IPS-NIHi7 (cell line): ENCODE results near the gene TRIM31.

Experiments
- DNase-seq: peaks from one replicate; pipeline ENCODE4 v3.0.0; 2012; ENCODE audit warnings: mixed read lengths; ENCODE audit errors: extremely low spot score

Gene TRIM31, protein sequence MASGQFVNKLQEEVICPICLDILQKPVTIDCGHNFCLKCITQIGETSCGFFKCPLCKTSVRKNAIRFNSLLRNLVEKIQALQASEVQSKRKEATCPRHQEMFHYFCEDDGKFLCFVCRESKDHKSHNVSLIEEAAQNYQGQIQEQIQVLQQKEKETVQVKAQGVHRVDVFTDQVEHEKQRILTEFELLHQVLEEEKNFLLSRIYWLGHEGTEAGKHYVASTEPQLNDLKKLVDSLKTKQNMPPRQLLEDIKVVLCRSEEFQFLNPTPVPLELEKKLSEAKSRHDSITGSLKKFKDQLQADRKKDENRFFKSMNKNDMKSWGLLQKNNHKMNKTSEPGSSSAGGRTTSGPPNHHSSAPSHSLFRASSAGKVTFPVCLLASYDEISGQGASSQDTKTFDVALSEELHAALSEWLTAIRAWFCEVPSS

GRCh38 chr6:30113003-30113759, at the start of gene TRIM31:
TSS of gene TRIM31 (minus strand) at chr6:30113090. CDS start at chr6:30112805, 285 bp downstream.
- DNase-seq: no peak

GRCh38 chr6:30162265-30163089, 49.6 kb upstream of the TRIM31 start:
- DNase-seq: no peak

GRCh38 chr6:30160785-30161531, 48.1 kb upstream of the TRIM31 start, which contains the start of gene TRIM10:
TSS of gene TRIM10 (minus strand) at chr6:30161211. CDS start at chr6:30160858, 353 bp downstream.
- DNase-seq: no peak

DNA sequence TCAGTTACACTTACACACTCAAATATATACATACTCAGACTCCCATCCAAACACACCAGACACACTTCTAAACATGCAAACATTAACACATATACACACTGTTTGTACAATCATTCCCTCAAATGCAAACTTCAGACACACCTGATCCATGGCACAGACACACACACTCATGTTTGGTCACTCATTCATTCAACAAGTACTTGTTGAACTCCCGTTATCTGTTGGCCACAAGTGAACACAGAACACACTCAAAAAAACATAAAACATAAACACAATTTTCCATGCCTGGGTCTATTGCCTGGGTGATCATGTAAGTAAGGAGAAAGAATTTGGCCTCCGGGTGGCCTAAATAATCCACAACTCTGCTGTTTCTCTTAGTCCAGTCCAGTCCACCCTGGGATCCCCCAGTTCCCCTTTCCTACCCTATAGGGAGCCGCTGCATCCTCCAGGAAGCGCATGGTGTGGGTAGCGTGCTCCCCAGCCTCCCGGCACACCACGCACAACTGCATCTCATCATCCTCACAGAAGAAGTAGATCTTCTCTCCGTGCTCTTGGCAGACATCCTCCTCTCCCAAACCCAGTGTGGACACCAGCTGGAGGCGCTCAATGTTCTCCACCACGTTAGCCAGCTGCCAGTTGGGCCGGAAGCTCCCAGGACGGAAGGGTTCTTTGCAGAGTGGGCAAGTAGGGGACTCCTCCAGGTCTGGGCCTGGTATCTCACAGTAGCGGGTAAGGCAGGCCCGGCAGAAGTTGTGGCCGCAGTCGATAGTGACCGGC, 47.3 kb upstream of the TRIM31 start:
- no peak for DNase-seq

- DNase-seq: no peak
These were observed 45.7 kb upstream of the TRIM31 start for GRCh38 chr6:30158475-30159040.

GRCh38 chr6:30157999-30158398, 45.1 kb upstream of the TRIM31 start:
- DNase-seq: no peak

- DNase-seq: no peak
These were observed 44.7 kb upstream of the TRIM31 start for GRCh38 chr6:30157581-30157980.

GRCh38 chr6:30156774-30157173, 43.9 kb upstream of the TRIM31 start:
- no peak for DNase-seq

DNA sequence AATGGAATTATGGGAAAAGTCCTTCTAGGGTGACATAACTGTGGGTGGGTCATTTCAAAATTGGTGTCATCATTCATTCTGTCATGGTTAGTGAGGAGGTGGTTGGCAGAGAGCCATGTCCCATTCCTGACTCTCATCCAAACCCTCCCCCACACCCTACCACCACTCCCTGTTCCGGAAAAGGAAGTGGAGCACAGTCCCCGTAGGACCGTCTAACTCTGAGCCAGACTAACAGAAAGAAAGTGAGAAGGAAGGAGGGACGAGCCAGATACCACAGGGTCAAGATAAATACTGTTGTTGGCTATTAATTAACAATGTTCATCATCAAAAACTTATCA, 43.3 kb upstream of the TRIM31 start:
- DNase-seq: no peak

DNA sequence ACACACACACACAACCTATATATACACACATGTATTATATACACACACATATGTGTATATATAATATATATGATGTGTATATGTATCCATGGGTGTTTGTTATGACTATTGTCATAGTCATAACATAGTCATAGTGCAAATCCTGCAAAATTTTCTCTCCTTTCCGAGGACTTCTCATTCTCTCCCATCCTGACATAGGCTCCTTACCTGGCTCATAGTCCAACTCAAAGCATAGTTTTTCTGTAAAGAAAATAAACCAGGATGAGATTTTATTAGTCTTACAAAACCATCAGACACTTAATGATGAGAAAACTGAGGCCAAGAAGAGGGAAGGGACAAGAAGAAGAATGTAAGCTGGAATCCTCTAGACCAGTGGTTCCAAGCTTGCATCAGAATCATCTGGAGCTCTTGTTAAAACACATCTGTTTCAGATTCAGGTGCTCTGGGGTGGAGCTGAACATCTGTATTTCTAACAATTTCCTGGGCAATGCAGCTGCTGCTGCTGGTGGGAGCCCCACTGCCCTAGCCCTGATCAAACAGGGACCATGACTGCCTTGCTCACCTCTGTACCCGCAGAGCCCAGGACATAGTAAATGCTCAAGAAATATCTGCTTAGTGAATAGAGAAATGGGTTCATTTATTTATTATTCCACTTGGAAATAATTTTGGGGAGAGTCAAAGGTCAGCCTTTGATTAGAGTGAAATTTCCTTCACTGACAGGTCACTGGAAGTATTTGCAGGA, 42.8 kb upstream of the TRIM31 start:
- no peak for DNase-seq

DNA sequence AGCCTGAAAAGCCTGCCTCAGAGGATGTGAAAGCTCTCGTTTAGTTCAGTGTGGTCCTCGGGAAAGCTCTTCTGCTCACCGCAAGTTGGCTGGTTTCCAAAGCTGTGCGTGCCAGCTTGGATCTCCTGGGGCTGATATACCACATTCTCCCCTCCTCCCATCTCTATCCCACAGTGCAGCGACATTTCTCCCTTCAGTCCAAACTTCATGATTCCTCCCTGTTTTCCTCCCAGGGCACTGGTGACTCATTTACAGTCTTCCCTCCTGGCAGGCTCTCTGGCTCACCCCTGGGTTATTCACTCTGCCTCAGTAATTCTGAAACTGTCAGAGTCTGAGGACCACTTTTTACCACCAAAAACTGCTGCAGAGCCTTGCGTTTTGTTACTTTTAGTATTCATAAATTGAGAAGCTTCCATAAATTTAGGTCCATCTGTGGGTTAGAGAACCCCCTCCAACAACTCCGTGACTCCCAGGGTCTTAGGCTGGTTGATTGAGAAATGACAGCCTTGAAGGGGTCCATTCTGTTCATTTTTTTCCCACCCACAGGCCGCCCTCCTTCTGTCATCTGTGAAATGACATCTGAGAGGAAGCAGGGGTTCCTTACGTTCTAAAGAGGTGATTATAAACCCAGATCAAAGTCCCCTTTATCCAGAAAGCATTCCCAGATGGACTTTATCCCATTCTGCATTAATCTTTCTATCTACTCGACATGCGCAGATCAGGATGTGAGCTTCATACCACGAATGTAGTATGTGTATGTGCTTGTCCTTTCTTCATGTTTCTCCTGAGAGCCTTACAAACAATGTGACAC, 42.0 kb upstream of the TRIM31 start:
- DNase-seq: no peak

GRCh38 chr6:30154061-30154460, 41.2 kb upstream of the TRIM31 start:
- no peak for DNase-seq

DNA sequence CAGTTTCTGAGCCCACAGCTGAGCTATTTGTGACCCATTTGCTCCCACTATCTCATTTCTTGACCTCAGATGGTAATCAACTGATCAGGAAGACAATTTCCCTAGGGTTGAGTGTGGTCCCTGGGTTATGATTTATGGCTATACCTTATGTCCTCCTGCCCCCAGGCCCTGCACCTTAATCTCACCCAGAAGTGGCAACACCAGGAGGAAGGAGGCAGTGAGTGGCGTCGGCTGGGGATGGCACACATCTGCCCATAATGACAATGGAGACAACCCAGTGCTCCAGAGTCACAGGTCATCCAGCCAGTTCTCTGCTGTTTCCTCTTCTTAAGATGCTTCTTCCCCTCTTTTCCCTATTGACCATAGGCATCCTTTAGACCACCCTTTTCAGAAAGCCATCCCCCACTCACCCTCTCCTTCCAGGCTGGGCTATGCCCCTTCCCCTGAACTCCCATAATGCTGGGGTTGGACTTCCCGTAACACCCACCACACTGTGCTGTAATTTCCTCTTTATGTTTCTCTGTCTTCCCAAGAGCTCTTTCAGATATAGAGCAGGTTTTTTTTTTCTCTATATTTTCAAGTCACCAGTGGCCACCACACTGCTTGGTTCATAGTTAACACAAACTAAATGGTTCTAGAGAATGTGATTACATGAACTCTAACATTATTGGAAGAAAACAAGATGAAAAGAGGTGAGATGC, 40.2 kb upstream of the TRIM31 start:
- no peak for DNase-seq

DNA sequence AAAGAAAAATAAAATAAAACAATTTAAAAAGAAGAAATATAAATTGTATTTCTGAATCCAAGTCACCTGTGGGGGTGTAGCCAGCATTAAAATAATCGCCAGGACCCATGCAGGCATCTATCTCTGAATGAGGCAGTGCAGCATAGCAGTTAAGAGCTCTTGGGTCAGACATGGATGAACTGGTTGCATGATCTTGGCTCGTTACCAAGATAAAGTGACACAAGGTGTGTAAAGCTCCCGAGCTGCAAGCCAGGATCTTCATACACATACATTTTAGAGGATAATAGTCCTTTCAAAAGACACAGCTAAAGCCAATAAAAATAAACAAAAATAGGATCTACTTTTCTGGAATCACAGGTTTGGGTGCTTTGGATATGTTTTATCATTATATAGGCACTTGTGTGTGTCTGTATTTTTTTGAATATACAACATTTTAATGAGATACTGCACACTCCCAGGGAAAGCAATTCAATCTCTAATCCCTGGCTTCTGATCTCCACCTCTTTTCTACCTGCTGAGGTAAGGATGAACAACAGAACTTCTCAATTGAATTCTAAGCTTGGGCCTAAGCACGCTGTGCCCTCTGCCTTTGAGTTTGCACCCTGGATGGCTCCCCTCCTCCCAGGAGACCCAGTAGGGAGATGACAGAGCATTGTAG, 39.3 kb upstream of the TRIM31 start:
- no peak for DNase-seq

- DNase-seq: no peak
These were observed 38.7 kb upstream of the TRIM31 start for GRCh38 chr6:30151580-30151979.

DNA sequence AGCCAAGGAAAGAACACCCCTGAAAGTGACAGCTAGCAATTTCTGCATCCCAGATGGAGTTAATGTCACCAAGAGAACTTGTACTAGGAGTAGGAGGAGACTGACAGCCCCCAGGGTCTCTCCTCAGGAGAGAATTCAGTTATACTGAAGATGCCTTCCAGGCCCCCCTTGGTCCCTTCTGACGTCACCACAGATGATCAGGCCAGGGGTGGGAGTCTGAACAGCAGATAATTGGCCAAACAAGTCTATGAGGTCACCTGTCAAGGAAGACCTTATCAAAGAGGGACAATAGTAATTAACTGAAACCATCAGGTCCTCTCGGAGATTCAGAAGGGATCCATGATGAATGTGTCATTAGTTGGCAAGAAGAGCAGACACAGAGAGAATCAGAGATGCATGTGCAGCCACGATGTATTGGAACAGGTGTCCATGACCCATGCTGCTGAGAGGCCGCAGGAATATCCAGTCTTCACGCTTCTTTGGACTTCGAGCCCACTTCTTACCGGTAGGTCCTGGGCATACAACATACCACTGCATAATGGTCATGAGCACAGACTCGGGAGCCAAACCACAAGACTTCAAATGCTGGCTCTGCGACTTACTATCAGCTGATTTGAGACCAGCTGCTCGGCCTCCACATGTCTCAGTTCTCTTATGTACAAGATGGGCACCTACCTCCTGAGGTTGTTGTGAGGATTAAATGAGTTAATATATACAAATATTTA, 37.9 kb upstream of the TRIM31 start:
- no peak for DNase-seq
